H1 (cell line): Measurements from ENCODE around the gene CANT1. TPM values are rescaled to one million over a fixed set of nuclear protein-coding genes. Genes with fewer than 3 reads are reported as not detected.
A peak's percentile ranks its signal among the peaks of the same experiment; 100 is the strongest.

Source experiments
- CTCF ChIA-PET: fragments of 300-600 bp; sonication (Branson Sonifier 250); formaldehyde crosslinking; loops from one replicate; lab custom pipeline; 2021; ENCODE audit not compliant: partially characterized antibody; lab: Charles Lee
- POLR2A ChIA-PET: fragments of 300-600 bp; sonication (Branson Sonifier 250); formaldehyde crosslinking; loops from one replicate; lab custom pipeline; 2021; ENCODE audit warnings: inconsistent platforms; ENCODE audit not compliant: partially characterized antibody; lab: Charles Lee
- DNase-seq, 2 experiments: peaks; one replicate each; pipeline versions ENCODE4 v3.0.0 to v3.0.0-alpha.2; 2010 to 2022; ENCODE audit warnings: low spot score in 2 of 2, low read depth in 1 of 2, mixed read lengths in 1 of 2
- FAIRE-seq: peaks from 2 replicates; lab custom pipeline; 2011; peaks lifted over from hg19 to GRCh38; lab: Jason Lieb, UNC
- H2AFZ ChIP-seq: 2 replicates; pipeline ENCODE4 v1.8.1; 2012; ENCODE audit warnings: low read length, inconsistent platforms
- H2AK5ac ChIP-seq: 2 replicates; pipeline ENCODE4 v1.6.1; 2013; ENCODE audit warnings: low read depth, low read length
- H2BK120ac ChIP-seq: replicated peaks from 2 replicates; pipeline ENCODE3; 2013; ENCODE audit warnings: low read depth, low read length, inconsistent platforms
- H2BK12ac ChIP-seq: 2 replicates; pipeline ENCODE4 v1.6.1; 2013; ENCODE audit warnings: low read depth, low read length
- H2BK15ac ChIP-seq: 2 replicates; pipeline ENCODE4 v1.6.1; 2013; ENCODE audit warnings: low read length
- H2BK20ac ChIP-seq: 2 replicates; pipeline ENCODE4 v1.6.1; 2013; ENCODE audit warnings: low read length
- H2BK5ac ChIP-seq: 2 replicates; pipeline ENCODE4 v1.6.1; 2013; ENCODE audit warnings: low read depth, low read length
- H3K14ac ChIP-seq: 2 replicates; pipeline ENCODE4 v1.6.1; 2013; ENCODE audit warnings: inconsistent platforms; ENCODE audit not compliant: insufficient read length
- H3K18ac ChIP-seq: 2 replicates; pipeline ENCODE4 v1.6.1; 2013; ENCODE audit warnings: low read length; ENCODE audit errors: extremely low read depth
- H3K23ac ChIP-seq: 2 replicates; pipeline ENCODE4 v1.6.1; 2013; ENCODE audit warnings: inconsistent platforms; ENCODE audit not compliant: insufficient read length
- H3K23me2 ChIP-seq: 2 replicates; pipeline ENCODE4 v1.6.1; 2013; ENCODE audit warnings: low read depth, low read length
- H3K27ac ChIP-seq: 2 replicates; pipeline ENCODE4 v1.6.1; 2011; ENCODE audit warnings: low read depth, low read length, inconsistent platforms
- H3K27me3 ChIP-seq, 4 experiments: replicated peaks in 1 of 4; 1 replicate in 1 of 4; 2 replicates in 3 of 4; pipeline versions ENCODE4 v1.6.1 to v1.8.1; 2011 to 2013; ENCODE audit warnings: low read length in 3 of 4, mild to moderate bottlenecking in 3 of 4, inconsistent platforms in 2 of 4, mixed read lengths in 2 of 4, moderate library complexity in 1 of 4; ENCODE audit not compliant: control insufficient read depth in 3 of 4, insufficient read depth in 3 of 4; ENCODE audit errors: extremely low read depth in 1 of 4
- H3K36me3 ChIP-seq, 4 experiments: 2 replicates each; pipeline versions ENCODE4 v1.6.1 to v1.8.1; 2011 to 2013; ENCODE audit warnings: mild to moderate bottlenecking in 4 of 4, low read length in 3 of 4, moderate library complexity in 2 of 4, control low read depth in 1 of 4, inconsistent platforms in 1 of 4; ENCODE audit not compliant: insufficient read depth in 4 of 4, control insufficient read depth in 2 of 4
- H3K4ac ChIP-seq: replicated peaks from 2 replicates; pipeline ENCODE3; 2013; ENCODE audit warnings: low read length, low read depth, mixed read lengths, inconsistent platforms; ENCODE audit not compliant: insufficient read length
- H3K4me1 ChIP-seq, 4 experiments: replicated peaks in 1 of 4; 1 replicate in 1 of 4; 2 replicates in 3 of 4; pipeline versions ENCODE4 v1.6.1 to v1.8.1; 2011 to 2013; ENCODE audit warnings: low read length in 3 of 4, inconsistent platforms in 2 of 4, mixed read lengths in 1 of 4; ENCODE audit not compliant: insufficient read depth in 4 of 4, control insufficient read depth in 3 of 4
- H3K4me2 ChIP-seq, 2 experiments: 2 replicates each; pipeline versions ENCODE4 v1.6.1 to v1.8.1; 2011 to 2013; ENCODE audit warnings: low read depth in 2 of 2, low read length in 2 of 2, control low read depth in 1 of 2, inconsistent platforms in 1 of 2, mild to moderate bottlenecking in 1 of 2; ENCODE audit not compliant: insufficient read depth in 1 of 2
- H3K4me3 ChIP-seq, 4 experiments: fragments of 200-600, 300-600 bp in 1 of 4; sonication (generic), shearing (Covaris generic), sonication (Bioruptor Twin) in 1 of 4; 2 replicates each; pipeline versions ENCODE4 v1.5.1 to v1.8.1; 2011 to 2016; ENCODE audit warnings: low read length in 4 of 4, low read depth in 3 of 4, control low read depth in 2 of 4, inconsistent platforms in 2 of 4, mild to moderate bottlenecking in 2 of 4, mixed read lengths in 1 of 4, moderate library complexity in 1 of 4; ENCODE audit not compliant: insufficient read depth in 2 of 4; ENCODE audit errors: extremely low read depth in 1 of 4
- H3K56ac ChIP-seq: replicated peaks from 2 replicates; pipeline ENCODE3; 2013; ENCODE audit warnings: low read depth, mild to moderate bottlenecking, mixed read lengths, low read length, inconsistent platforms; ENCODE audit not compliant: insufficient read length
- H3K79me1 ChIP-seq: 2 replicates; pipeline ENCODE4 v1.6.1; 2013; ENCODE audit warnings: low read depth, low read length, control low read depth
- H3K79me2 ChIP-seq, 2 experiments: 2 replicates each; pipeline versions ENCODE4 v1.6.1 to v1.8.1; 2012 to 2013; ENCODE audit warnings: low read length in 2 of 2, mild to moderate bottlenecking in 2 of 2, inconsistent platforms in 1 of 2; ENCODE audit not compliant: insufficient read depth in 2 of 2, control insufficient read depth in 1 of 2
- H3K9ac ChIP-seq, 4 experiments: replicated peaks in 1 of 4; 1 replicate in 1 of 4; 2 replicates in 3 of 4; pipeline versions ENCODE4 v1.6.1 to v1.8.1; 2011 to 2013; ENCODE audit warnings: low read depth in 3 of 4, low read length in 3 of 4, control low read depth in 2 of 4, mild to moderate bottlenecking in 2 of 4, moderate library complexity in 2 of 4, inconsistent platforms in 1 of 4; ENCODE audit errors: extremely low read depth in 1 of 4
- H3K9me3 ChIP-seq, 2 experiments: 2 replicates each; pipeline versions ENCODE4 v1.6.1 to v1.8.1; 2012 to 2013; ENCODE audit warnings: mild to moderate bottlenecking in 2 of 2, moderate library complexity in 2 of 2, control low read depth in 1 of 2, inconsistent platforms in 1 of 2, low read depth in 1 of 2, low read length in 1 of 2, mixed read lengths in 1 of 2; ENCODE audit not compliant: insufficient read depth in 2 of 2
- H4K20me1 ChIP-seq, 2 experiments: replicated peaks in 1 of 2; 2 replicates each; pipeline versions ENCODE3 to v1.8.1; 2011 to 2013; ENCODE audit warnings: inconsistent platforms in 2 of 2, low read length in 2 of 2, mild to moderate bottlenecking in 1 of 2; ENCODE audit not compliant: insufficient read depth in 2 of 2, control insufficient read depth in 1 of 2
- H4K5ac ChIP-seq: 2 replicates; pipeline ENCODE4 v1.6.1; 2013; ENCODE audit warnings: low read length, low read depth, mixed read lengths, inconsistent platforms; ENCODE audit not compliant: insufficient read length
- H4K8ac ChIP-seq: 2 replicates; pipeline ENCODE4 v1.8.0; 2013; ENCODE audit warnings: mild to moderate bottlenecking, moderate library complexity, low read length, inconsistent platforms; ENCODE audit not compliant: insufficient read depth; ENCODE audit errors: extremely low read depth
- H4K91ac ChIP-seq: replicated peaks from 2 replicates; pipeline ENCODE3; 2013; ENCODE audit warnings: low read length, mixed read lengths, inconsistent platforms; ENCODE audit not compliant: insufficient read length
- RAD21 ChIP-seq, 2 experiments: IDR thresholded peaks in 1 of 2; conservative IDR thresholded peaks in 1 of 2; 2 replicates each; pipeline ENCODE4 v1.6.1; 2011; ENCODE audit warnings: low read depth in 2 of 2, low read length in 2 of 2, improper control_type of control experiment in 1 of 2, inconsistent platforms in 1 of 2, mild to moderate bottlenecking in 1 of 2, moderate library complexity in 1 of 2
- SIN3A ChIP-seq, 2 experiments: IDR thresholded peaks in 1 of 2; conservative IDR thresholded peaks in 1 of 2; 2 replicates each; pipeline ENCODE4 v1.6.1; 2011 to 2012; ENCODE audit warnings: low read length in 2 of 2, improper control_type of control experiment in 1 of 2, low read depth in 1 of 2, mild to moderate bottlenecking in 1 of 2
- WGBS, 2 experiments: shearing (Covaris generic) in 1 of 2; methylation state at CpG; one replicate each; pipeline versions ENCODE4 v1.1.6 to v1.1.7; 2013 to 2015; ENCODE audit warnings: low lambda C conversion rate in 2 of 2, mixed read lengths in 2 of 2, inconsistent platforms in 1 of 2, low coverage in 1 of 2, missing lambda C conversion rate in 1 of 2; ENCODE audit not compliant: insufficient replicate concordance in 2 of 2, insufficient coverage in 1 of 2, insufficient read length in 1 of 2; ENCODE audit errors: extremely low coverage in 1 of 2, missing lambda C conversion rate in 1 of 2; 5-methylcytosine and 5-hydroxymethylcytosine counted together
- polyA plus RNA-seq, 7 experiments: library from polyadenylated mRNA; depleted of rRNA in 3 of 7; stranded (reverse) in 5 of 7; unstranded in 2 of 7; fragments of >200 nt in 5 of 7; fragments of 200-250 nt in 2 of 7; gene quantifications; 1 replicate in 5 of 7; 2 replicates in 1 of 7; 4 replicates in 1 of 7; pipeline versions ENCODE4 v1.2.1 to v1.2.3, GENCODE V29; 2011 to 2013; ENCODE audit warnings: missing spikeins in 2 of 7, mixed read lengths in 2 of 7
- total RNA-seq: library from RNA; stranded (reverse); fragmentation: NEBNext Ultra II Directional; extraction: Animal tissue kit (Norgen Biotek cat#: 25700); gene quantifications from 2 replicates; pipeline ENCODE4 v1.2.1, GENCODE V29; 2021
- TF ChIP-seq, protein P1 (sequence below): IDR thresholded peaks from 2 replicates; pipeline ENCODE4 v1.6.1; 2012; ENCODE audit warnings: inconsistent platforms

The CANT1 gene
- total and polyA plus RNA-seq, 2 of the 8 experiments (the other 6 are each of a cell fraction or from before 2014, with no cell fraction given), result 23.0 to 32.6 TPM

DNA sequence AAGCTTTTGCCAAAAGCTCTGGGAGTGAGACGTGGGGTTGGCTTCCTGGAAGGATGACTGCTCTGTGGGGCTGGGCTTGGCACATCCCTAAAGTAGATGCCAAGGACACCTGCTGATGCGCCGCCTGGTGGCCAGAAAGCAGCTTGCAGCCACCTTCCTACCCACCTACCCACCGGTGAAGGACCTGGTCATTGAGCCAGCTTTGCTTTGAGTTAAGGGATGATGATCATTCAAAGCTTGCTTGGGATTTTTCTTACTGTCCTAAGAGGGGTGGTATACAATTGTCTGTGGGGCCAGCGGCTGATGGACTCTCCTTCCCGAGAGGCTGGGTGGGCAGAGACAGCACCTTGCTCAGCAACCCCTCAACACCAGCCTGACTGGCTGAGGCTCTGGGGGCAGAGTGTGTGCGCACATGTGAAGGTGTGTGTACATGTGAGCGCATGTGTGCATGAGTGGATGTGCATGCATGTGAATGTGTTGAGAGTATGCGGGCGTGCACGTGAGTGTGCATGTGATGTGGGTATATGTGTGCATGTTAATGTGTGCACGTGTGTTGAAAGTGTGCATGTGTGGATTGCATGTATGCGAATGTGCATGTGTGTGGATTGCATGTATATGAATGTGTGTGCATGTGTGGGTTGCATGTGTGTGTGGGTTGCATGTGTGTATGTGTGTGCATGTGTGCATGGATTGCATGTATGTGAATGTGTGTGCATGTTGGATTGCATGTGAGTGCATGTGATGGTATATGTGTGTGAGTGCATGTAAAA, 33.0 kb upstream of the CANT1 start:
- DNase-seq (peak in 1 of 2 experiments; percentile 94), FAIRE-seq (peak; percentile 70)
- peaks cover 8% of the 10 kb centered on the region for H3K79me1 ChIP-seq
- peaks cover 0 to under 1% (median 0%) of the 10 kb centered on the region in 4 experiments; a peak in 1 of 7 replicates for H3K27me3 ChIP-seq
- WGBS, 2 experiments, result 69% methylated on average over 13 of the region's 13 CpGs; no CpG with 5 or more reads in 1 of the 2 experiments
- H3K27ac ChIP-seq, result no peak overlapping the region
- H3K36me3 ChIP-seq, result no peaks in the 10 kb centered on the region; a peak in 1 of 8 replicates
- no peak overlapping the region for H3K56ac ChIP-seq
- H2BK120ac ChIP-seq, result no peak overlapping the region
- no peak overlapping the region for H3K4ac ChIP-seq
- ChIA-PET POLR2A (no interaction called here), CTCF (interaction anchor here (0.5 to 3.9 kb wide), 31 partner anchors 8 to 1741 kb away, joined by 3 to 26 read pairs (median 4); partner anchors contain the start of gene ENGASE)
- H2BK5ac ChIP-seq, result no peak overlapping the region; the same call in 1 of the 2 replicates
- no peak overlapping the region for H4K5ac ChIP-seq
- H4K8ac ChIP-seq, result no peak overlapping the region
- no peak overlapping the region for H3K23ac ChIP-seq
- no peak overlapping the region for H2BK20ac ChIP-seq
- no peak overlapping the region for H3K4me3 ChIP-seq
- H2BK12ac ChIP-seq, result no peak overlapping the region
- no peak overlapping the region for H3K18ac ChIP-seq
- H4K20me1 ChIP-seq, result peaks cover 0 to 11% of the 10 kb centered on the region in 2 experiments
- H2BK15ac ChIP-seq, result no peak overlapping the region
- H3K79me2 ChIP-seq, result no peaks in the 10 kb centered on the region
- peak overlapping the region; percentile 2; the same call in 1 of the 2 replicates for H2AK5ac ChIP-seq
- no peak overlapping the region for H2AFZ ChIP-seq
- H3K23me2 ChIP-seq, result peaks cover 4% of the 10 kb centered on the region; the same call in 1 of the 2 replicates
- H3K9me3 ChIP-seq, result no peaks in the 10 kb centered on the region; a peak in 1 of 4 replicates
- no peak overlapping the region for H3K14ac ChIP-seq
- no peak overlapping the region for H3K9ac ChIP-seq
- H3K4me2 ChIP-seq, result no peak overlapping the region
- H4K91ac ChIP-seq, result no peak overlapping the region
- H3K4me1 ChIP-seq, result no peaks in the 10 kb centered on the region
- TF ChIP-seq SIN3A (conservative IDR thresholded peaks at IDR 0.05 in 1 of 2, IDR thresholded peaks at IDR 0.05 in 1 of 2; ENCODE audit: low read depth in 1 of 2, low read length in 2 of 2), result no peak
- TF ChIP-seq RAD21 (IDR thresholded peaks at IDR 0.05 in 1 of 2, conservative IDR thresholded peaks at IDR 0.05 in 1 of 2; ENCODE audit: low read depth in 2 of 2, low read length in 2 of 2), result peak; percentile 72 to 76
- TF ChIP-seq, protein P1, sequence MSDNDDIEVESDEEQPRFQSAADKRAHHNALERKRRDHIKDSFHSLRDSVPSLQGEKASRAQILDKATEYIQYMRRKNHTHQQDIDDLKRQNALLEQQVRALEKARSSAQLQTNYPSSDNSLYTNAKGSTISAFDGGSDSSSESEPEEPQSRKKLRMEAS, result 0 out of 2 replicates have a peak, but pooled peaks have one; percentile 31
